ENCODE measurements around the gene ABCB8. TPM values are rescaled to one million over a fixed set of nuclear protein-coding genes. Genes with fewer than 3 reads are reported as not detected.

Gene ABCB8
- total and polyA plus RNA-seq, 2 of the 4 experiments (the other 2 are of a cell fraction) = 16.3 to 26.8 TPM

DNA sequence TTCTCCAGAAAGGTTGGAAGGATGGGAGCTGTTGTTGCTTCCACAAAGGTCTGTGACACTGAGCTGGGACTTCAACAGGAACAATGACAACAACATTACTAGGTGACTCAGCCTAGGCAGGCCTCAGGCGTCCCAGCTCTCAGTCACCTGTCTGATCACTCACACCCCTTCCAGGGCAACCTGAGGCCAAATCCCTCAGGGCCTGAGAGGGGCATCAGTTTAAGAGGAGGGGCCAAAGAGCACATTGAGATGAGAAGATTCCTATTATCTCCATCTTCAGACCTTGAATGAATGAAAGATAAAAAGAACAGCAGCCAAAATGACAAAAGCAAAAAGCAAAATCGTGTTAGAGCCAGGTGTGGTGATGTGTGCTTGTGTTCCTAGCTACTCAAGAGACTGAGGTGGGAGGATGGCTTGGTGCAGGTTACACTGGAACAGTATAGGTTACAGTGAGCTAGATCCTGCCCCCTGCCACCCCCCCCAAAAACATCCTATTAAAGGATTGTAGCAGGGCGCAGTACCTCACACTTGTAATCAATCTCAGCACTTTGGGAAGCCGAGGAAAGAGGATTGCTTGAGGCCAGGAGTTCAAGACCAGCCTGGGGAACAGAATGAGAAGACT, 3.7 kb upstream of the ABCB8 start, which contains the start of gene ATG9B:
Gene ATG9B, minus strand, starts transcription at position 60 of the 622 bp plus-strand sequence. CDS start 71 bp downstream, outside the sequence.
- no peak within 1 kb of the TSS for H2BK120ac ChIP-seq (ENCODE audit: low read depth, low read length)
- peaks cover 6 to 9% of the 10 kb centered on the region in 2 experiments; a peak in 3 of 4 replicates for H3K79me1 ChIP-seq (ENCODE audit: low read depth in 1 of 2, low read length in 2 of 2)
- no peak within 1 kb of the TSS for H3K56ac ChIP-seq (ENCODE audit: extremely low read depth, insufficient read depth, low read length)
- intact Hi-C loops (cut with micrococcal nuclease) = no loop called here
- no peak within 1 kb of the TSS for H2AK9ac ChIP-seq (replicated peaks; ENCODE audit: low read depth, low read length, poor library complexity)
- WGBS, 2 experiments (ENCODE audit: extremely low coverage in 2 of 2, insufficient read length in 1 of 2) = no CpG with 5 or more reads among the region's 4 CpGs
- CTCF ChIA-PET = no interaction called here
- H4K91ac ChIP-seq (ENCODE audit: insufficient read depth, low read depth, low read length) = no peak within 1 kb of the TSS
- H3K9ac ChIP-seq (ENCODE audit: low read depth, low read length) = no peak within 1 kb of the TSS
- H3K4ac ChIP-seq (ENCODE audit: low read depth, low read length) = no peak within 1 kb of the TSS
- H3K18ac ChIP-seq (ENCODE audit: low read depth, low read length) = no peak within 1 kb of the TSS
- DNase-seq (no peak), ATAC-seq (ENCODE audit: low read depth) (no peak)
- no peak within 1 kb of the TSS for H2BK20ac ChIP-seq (ENCODE audit: low read depth, low read length)
- H3K4me2 ChIP-seq (ENCODE audit: low read depth, low read length) = no peak within 1 kb of the TSS
- H3K4me3 ChIP-seq (ENCODE audit: insufficient read depth, low read depth, low read length) = no peak within 1 kb of the TSS
- in situ Hi-C loops (cut with MboI; ENCODE audit: low sequenced_read_pairs) = loop anchor here (5.0 kb wide), 1 partner anchor 88 kb away; no protein-coding TSS in a partner anchor
- H3K27me3 ChIP-seq (ENCODE audit: control insufficient read depth, insufficient read depth, low read length) = peaks cover 32% of the 10 kb centered on the region
- H2AK5ac ChIP-seq (ENCODE audit: low read depth, low read length) = no peak within 1 kb of the TSS
- H4K20me1 ChIP-seq (ENCODE audit: insufficient read depth, low read length) = no peaks in the 10 kb centered on the region
- POLR2A ChIA-PET (ENCODE audit: unreplicated experiment) = no interaction called here
- H2AFZ ChIP-seq (replicated peaks; ENCODE audit: low read length, poor library complexity) = no peak within 1 kb of the TSS
- H4K8ac ChIP-seq (ENCODE audit: low read depth in 2 of 2, low read length in 2 of 2) = no peak within 1 kb of the TSS
- H3K27ac ChIP-seq (ENCODE audit: insufficient read depth, low read length) = no peak within 1 kb of the TSS
- no peak within 1 kb of the TSS for H3K14ac ChIP-seq (replicated peaks; ENCODE audit: low read depth, low read length)
- TF ChIP-seq CEBPB (IDR thresholded peaks at IDR 0.05; ENCODE audit: low read depth, low read length) = no peak
- TF ChIP-seq POLR2A (IDR thresholded peaks at IDR 0.05; ENCODE audit: low read depth, low read length) = no peak
- no peak for TF ChIP-seq SMC3 (IDR thresholded peaks at IDR 0.05; ENCODE audit: low read depth, low read length)
- no peak for TF ChIP-seq BHLHE40 (IDR thresholded peaks at IDR 0.05; ENCODE audit: low read depth, low read length)
- TF ChIP-seq NFE2L2 (IDR thresholded peaks at IDR 0.05; ENCODE audit: low read depth, low read length) = no peak
- no peak for TF ChIP-seq FOS (IDR thresholded peaks at IDR 0.05; ENCODE audit: low read depth, low read length)
- TF ChIP-seq CHD1 (IDR thresholded peaks at IDR 0.05; ENCODE audit: low read depth, low read length) = no peak
- no peak for TF ChIP-seq MXI1 (IDR thresholded peaks at IDR 0.05; ENCODE audit: borderline replicate concordance, low read depth, low read length)
- TF ChIP-seq RCOR1 (IDR thresholded peaks at IDR 0.05; ENCODE audit: insufficient replicate concordance, low read length) = no peak
- TF ChIP-seq, protein P1, sequence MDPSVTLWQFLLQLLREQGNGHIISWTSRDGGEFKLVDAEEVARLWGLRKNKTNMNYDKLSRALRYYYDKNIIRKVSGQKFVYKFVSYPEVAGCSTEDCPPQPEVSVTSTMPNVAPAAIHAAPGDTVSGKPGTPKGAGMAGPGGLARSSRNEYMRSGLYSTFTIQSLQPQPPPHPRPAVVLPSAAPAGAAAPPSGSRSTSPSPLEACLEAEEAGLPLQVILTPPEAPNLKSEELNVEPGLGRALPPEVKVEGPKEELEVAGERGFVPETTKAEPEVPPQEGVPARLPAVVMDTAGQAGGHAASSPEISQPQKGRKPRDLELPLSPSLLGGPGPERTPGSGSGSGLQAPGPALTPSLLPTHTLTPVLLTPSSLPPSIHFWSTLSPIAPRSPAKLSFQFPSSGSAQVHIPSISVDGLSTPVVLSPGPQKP (IDR thresholded peaks at IDR 0.05; ENCODE audit: borderline replicate concordance, low read depth, low read length) = no peak
- no peak for TF ChIP-seq MAFK (IDR thresholded peaks at IDR 0.05; ENCODE audit: low read depth, low read length)
- TF ChIP-seq, protein P2, sequence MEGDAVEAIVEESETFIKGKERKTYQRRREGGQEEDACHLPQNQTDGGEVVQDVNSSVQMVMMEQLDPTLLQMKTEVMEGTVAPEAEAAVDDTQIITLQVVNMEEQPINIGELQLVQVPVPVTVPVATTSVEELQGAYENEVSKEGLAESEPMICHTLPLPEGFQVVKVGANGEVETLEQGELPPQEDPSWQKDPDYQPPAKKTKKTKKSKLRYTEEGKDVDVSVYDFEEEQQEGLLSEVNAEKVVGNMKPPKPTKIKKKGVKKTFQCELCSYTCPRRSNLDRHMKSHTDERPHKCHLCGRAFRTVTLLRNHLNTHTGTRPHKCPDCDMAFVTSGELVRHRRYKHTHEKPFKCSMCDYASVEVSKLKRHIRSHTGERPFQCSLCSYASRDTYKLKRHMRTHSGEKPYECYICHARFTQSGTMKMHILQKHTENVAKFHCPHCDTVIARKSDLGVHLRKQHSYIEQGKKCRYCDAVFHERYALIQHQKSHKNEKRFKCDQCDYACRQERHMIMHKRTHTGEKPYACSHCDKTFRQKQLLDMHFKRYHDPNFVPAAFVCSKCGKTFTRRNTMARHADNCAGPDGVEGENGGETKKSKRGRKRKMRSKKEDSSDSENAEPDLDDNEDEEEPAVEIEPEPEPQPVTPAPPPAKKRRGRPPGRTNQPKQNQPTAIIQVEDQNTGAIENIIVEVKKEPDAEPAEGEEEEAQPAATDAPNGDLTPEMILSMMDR (conservative IDR thresholded peaks at IDR 0.05; ENCODE audit: low read depth, low read length) = no peak
- no peak for TF ChIP-seq MAZ (IDR thresholded peaks at IDR 0.05; ENCODE audit: borderline replicate concordance, low read depth, low read length)
- no peak for TF ChIP-seq RAD21 (IDR thresholded peaks at IDR 0.05; ENCODE audit: low read length)
- TF ChIP-seq RFX5 (IDR thresholded peaks at IDR 0.05; ENCODE audit: low read depth, low read length) = no peak
- TF ChIP-seq, protein P3, sequence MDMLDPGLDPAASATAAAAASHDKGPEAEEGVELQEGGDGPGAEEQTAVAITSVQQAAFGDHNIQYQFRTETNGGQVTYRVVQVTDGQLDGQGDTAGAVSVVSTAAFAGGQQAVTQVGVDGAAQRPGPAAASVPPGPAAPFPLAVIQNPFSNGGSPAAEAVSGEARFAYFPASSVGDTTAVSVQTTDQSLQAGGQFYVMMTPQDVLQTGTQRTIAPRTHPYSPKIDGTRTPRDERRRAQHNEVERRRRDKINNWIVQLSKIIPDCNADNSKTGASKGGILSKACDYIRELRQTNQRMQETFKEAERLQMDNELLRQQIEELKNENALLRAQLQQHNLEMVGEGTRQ (IDR thresholded peaks at IDR 0.05; ENCODE audit: low read depth, low read length) = no peak
- H3K9me1 ChIP-seq (ENCODE audit: insufficient read depth, low read length) = no peaks in the 10 kb centered on the region
- no peak within 1 kb of the TSS for H2BK15ac ChIP-seq (ENCODE audit: low read depth, low read length)
- no peaks in the 10 kb centered on the region for H3K36me3 ChIP-seq (ENCODE audit: control insufficient read depth, insufficient read depth, low read length)
- H3K4me1 ChIP-seq (ENCODE audit: control insufficient read depth, insufficient read depth, low read length) = no peaks in the 10 kb centered on the region
- H4K5ac ChIP-seq (ENCODE audit: low read depth, low read length) = no peak within 1 kb of the TSS
- H3K9me3 ChIP-seq (ENCODE audit: control insufficient read depth, insufficient read depth, low read length) = no peaks in the 10 kb centered on the region
- no TSS peak for BruUV-seq (replicated peaks)
- dilution Hi-C loops (cut with HindIII; ENCODE audit: low sequenced_read_pairs, unreplicated experiment) = no loop called here
- no peak within 1 kb of the TSS for H3K23ac ChIP-seq (ENCODE audit: low read depth, low read length)
- no peak within 1 kb of the TSS for H2BK5ac ChIP-seq (ENCODE audit: low read depth, low read length, poor library complexity, severe bottlenecking)
